ENCODE results near the gene ORAI2. TPM values are rescaled to one million over a fixed set of nuclear protein-coding genes. Genes with fewer than 3 reads are reported as not detected.

The ORAI2 gene
- total RNA-seq, 2 experiments from 2014 or later, result 59.5 to 61.9 TPM

DNA sequence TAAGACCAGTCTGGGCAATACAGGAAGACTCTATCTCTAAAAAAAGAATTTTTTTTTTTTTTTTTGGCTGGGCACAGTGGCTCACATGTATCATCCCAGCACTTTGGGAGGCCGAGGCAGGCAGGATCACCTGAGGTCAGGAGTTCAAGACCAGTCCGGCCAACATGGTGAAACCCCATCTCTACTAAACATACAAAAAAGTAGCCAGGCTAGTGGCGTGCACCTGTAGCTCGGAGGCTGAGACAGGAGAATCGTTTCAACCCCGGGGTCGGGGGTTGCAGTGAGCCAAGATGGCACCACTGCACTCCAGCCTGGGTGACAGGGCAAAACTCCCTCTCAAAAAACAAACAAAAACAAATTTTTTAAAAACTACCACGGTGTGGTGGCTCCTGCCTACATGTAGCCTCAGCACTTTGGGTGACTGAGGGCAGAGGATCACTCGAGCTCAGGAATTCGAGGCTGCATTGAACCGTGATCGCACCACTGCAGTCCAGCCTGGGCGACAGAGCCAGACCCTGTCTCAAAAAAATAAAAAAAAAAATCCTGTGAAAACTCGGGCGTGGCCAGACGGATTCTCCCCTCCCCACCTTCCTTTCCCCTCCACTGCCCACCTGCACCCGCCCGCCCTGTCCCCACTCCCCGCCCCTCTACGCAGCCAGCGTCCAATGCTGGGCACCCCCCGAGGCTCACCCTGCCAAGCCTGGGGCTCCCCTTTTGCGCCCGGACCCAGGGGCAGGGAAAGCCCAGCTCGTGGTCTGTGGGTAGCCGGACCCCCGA lies 745 bp upstream of the ORAI2 start:
- H3K9me3 Mint-ChIP-seq, result no peaks in the 10 kb centered on the region
- POLR2A ChIA-PET, result interaction anchor here (1.0 to 7.4 kb wide), 6 partner anchors 12 to 37 kb away, joined by 3 to 67 read pairs (median 5); partner anchors contain the start of gene ALKBH4
- peak overlapping the region; percentile 64 for H3K4me3 Mint-ChIP-seq
- H3K27me3 Mint-ChIP-seq, result no peaks in the 10 kb centered on the region
- peaks cover 63% of the 10 kb centered on the region for H3K4me1 Mint-ChIP-seq
- no peak for DNase-seq
- H3K36me3 Mint-ChIP-seq (ENCODE audit: low read depth), result peaks cover 30% of the 10 kb centered on the region
- CTCF ChIA-PET, result interaction anchor here (0.7 to 3.5 kb wide), 8 partner anchors 17 to 35 kb away, joined by 3 to 11 read pairs (median 4); no protein-coding TSS in a partner anchor
- peak overlapping the region; percentile 94 for H3K27ac Mint-ChIP-seq

DNA sequence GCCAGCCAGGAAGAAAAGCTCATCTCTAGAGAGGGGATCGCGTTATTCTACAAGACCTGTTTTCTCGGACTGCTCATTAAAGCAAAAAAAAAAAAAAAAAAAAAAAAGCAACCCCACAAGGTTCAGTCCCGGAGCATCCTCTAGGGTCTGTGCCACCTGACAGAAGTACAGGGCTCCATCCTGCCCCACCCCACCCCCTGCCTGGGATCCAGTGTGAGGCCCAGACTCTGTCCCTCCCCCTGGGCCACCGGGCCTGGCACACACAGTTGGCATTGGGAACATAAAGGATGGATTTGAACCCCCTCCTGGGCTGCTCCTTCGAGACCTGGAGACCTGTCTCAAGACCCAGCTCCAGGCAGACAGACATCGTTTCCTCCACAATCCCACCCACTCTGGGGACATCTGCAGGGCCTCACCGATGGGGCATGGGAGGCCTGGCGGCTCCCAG lies 688 bp downstream of the ORAI2 start:
- peaks cover 56% of the 10 kb centered on the region for H3K4me1 Mint-ChIP-seq
- no peaks in the 10 kb centered on the region for H3K27me3 Mint-ChIP-seq

DNA sequence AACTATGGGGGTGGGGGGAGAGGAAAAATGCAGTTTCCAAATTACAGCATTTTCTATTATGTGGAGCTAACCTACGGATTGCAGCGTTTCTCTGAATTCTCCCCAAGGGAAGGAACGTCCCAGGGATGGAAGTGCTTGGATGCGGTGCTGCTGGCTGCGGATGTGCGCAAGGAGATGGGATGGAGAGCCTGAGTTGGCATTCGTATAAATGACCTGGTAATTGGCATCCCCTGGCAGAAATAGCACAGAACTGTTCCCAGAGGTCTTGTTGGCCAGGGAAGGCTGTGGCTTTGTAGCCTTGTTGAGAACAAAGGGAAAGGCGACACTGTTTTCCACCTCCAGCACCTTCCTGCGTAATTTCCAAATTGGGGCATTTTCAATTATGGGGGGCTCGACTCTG lies 2.7 kb downstream of the ORAI2 start:
- Mint-ChIP-seq H3K4me3 (no peak overlapping the region), H3K4me1 (peaks cover 36% of the 10 kb centered on the region), H3K9me3 (no peaks in the 10 kb centered on the region), H3K27ac (no peak overlapping the region), H3K27me3 (no peaks in the 10 kb centered on the region), H3K36me3 (ENCODE audit: low read depth) (peaks cover 25% of the 10 kb centered on the region)
- DNase-seq, result no peak
- CTCF ChIA-PET, result interaction anchor here (0.6 to 3.7 kb wide), 2 partner anchors 25 to 818 kb away, joined by 3 to 22 read pairs; no protein-coding TSS in a partner anchor
- POLR2A ChIA-PET, result interaction anchor here (4.1 to 7.4 kb wide), 2 partner anchors 10 to 22 kb away, joined by 32 to 67 read pairs; no protein-coding TSS in a partner anchor

More for the DNA sequence above, 688 bp downstream of the ORAI2 start:
- Mint-ChIP-seq H3K9me3 (no peaks in the 10 kb centered on the region), H3K36me3 (ENCODE audit: low read depth) (peaks cover 30% of the 10 kb centered on the region), H3K27ac (peak overlapping the region; percentile 76), H3K4me3 (peak overlapping the region; percentile 74)
- ChIA-PET POLR2A (interaction anchor here (0.6 to 7.4 kb wide), 10 partner anchors 8 to 400 kb away, joined by 3 to 67 read pairs (median 4); no protein-coding TSS in a partner anchor), CTCF (interaction anchor here (0.6 to 3.7 kb wide), 8 partner anchors 16 to 156 kb away, joined by 3 to 22 read pairs (median 6); no protein-coding TSS in a partner anchor)
- peak; percentile 43 for DNase-seq

- POLR2A ChIA-PET, result interaction anchor here (1.2 to 1.5 kb wide), 2 partner anchors 14 to 28 kb away, joined by 3 to 4 read pairs; no protein-coding TSS in a partner anchor
Measured at GRCh38 chr7:102439963-102440795, 6.8 kb downstream of the ORAI2 start.

GRCh38 chr7:102444961-102445673 lies 11.7 kb downstream of the ORAI2 start:
- CTCF ChIA-PET, result interaction anchor here (0.7 to 1.7 kb wide), 2 partner anchors 19 to 902 kb away, joined by 3 to 4 read pairs; no protein-coding TSS in a partner anchor
- Mint-ChIP-seq H3K9me3 (no peaks in the 10 kb centered on the region), H3K36me3 (ENCODE audit: low read depth) (peaks cover 34% of the 10 kb centered on the region), H3K4me3 (no peak overlapping the region), H3K27ac (no peak overlapping the region), H3K27me3 (no peaks in the 10 kb centered on the region), H3K4me1 (peaks cover 4% of the 10 kb centered on the region)
- no peak for DNase-seq
- POLR2A ChIA-PET, result interaction anchor here (1.9 to 2.7 kb wide), 2 partner anchors 12 to 19 kb away, joined by 6 to 9 read pairs; partner anchors contain the start of gene ORAI2

More at GRCh38 chr7:102439963-102440795, 6.8 kb downstream of the ORAI2 start:
- CTCF ChIA-PET, result interaction anchor here (1.1 to 1.3 kb wide), 3 partner anchors 10 to 28 kb away, joined by 3 to 4 read pairs (median 3); no protein-coding TSS in a partner anchor
- peaks cover 11% of the 10 kb centered on the region for H3K4me1 Mint-ChIP-seq
- no peaks in the 10 kb centered on the region for H3K9me3 Mint-ChIP-seq
- no peaks in the 10 kb centered on the region for H3K27me3 Mint-ChIP-seq
- H3K36me3 Mint-ChIP-seq (ENCODE audit: low read depth), result peaks cover 35% of the 10 kb centered on the region
- DNase-seq, result no peak
- no peak overlapping the region for H3K4me3 Mint-ChIP-seq
- no peak overlapping the region for H3K27ac Mint-ChIP-seq

- no peaks in the 10 kb centered on the region for H3K27me3 Mint-ChIP-seq
- H3K4me3 Mint-ChIP-seq, result no peak overlapping the region
- peaks cover 37% of the 10 kb centered on the region for H3K36me3 Mint-ChIP-seq (ENCODE audit: low read depth)
- H3K9me3 Mint-ChIP-seq, result no peaks in the 10 kb centered on the region
- no peak for DNase-seq
- peak overlapping the region; percentile 47 for H3K27ac Mint-ChIP-seq
- POLR2A ChIA-PET, result interaction anchor here (2.7 kb wide), 1 partner anchor 19 kb away, joined by 9 read pairs; no protein-coding TSS in a partner anchor
- H3K4me1 Mint-ChIP-seq, result peaks cover 4% of the 10 kb centered on the region
- CTCF ChIA-PET, result interaction anchor here (1.7 kb wide), 1 partner anchor 19 kb away, joined by 4 read pairs; no protein-coding TSS in a partner anchor
Measured at GRCh38 chr7:102445674-102446071, 12.3 kb downstream of the ORAI2 start.

GRCh38 chr7:102446387-102447156 lies 13.2 kb downstream of the ORAI2 start:
- H3K4me3 Mint-ChIP-seq, result no peak overlapping the region
- no peak overlapping the region for H3K27ac Mint-ChIP-seq
- H3K9me3 Mint-ChIP-seq, result no peaks in the 10 kb centered on the region
- POLR2A ChIA-PET, result interaction anchor here (2.7 kb wide), 1 partner anchor 20 kb away, joined by 9 read pairs; no protein-coding TSS in a partner anchor
- no peak for DNase-seq
- H3K4me1 Mint-ChIP-seq, result peaks cover 4% of the 10 kb centered on the region
- CTCF ChIA-PET, result interaction anchor here (1.7 kb wide), 1 partner anchor 18 kb away, joined by 4 read pairs; no protein-coding TSS in a partner anchor
- peaks cover 36% of the 10 kb centered on the region for H3K36me3 Mint-ChIP-seq (ENCODE audit: low read depth)
- no peaks in the 10 kb centered on the region for H3K27me3 Mint-ChIP-seq

GRCh38 chr7:102447311-102447710 lies 13.9 kb downstream of the ORAI2 start:
- CTCF ChIA-PET, result no interaction called here
- no peaks in the 10 kb centered on the region for H3K9me3 Mint-ChIP-seq
- no peak overlapping the region for H3K27ac Mint-ChIP-seq
- H3K27me3 Mint-ChIP-seq, result no peaks in the 10 kb centered on the region
- peaks cover 28% of the 10 kb centered on the region for H3K36me3 Mint-ChIP-seq (ENCODE audit: low read depth)
- DNase-seq, result no peak
- peaks cover 4% of the 10 kb centered on the region for H3K4me1 Mint-ChIP-seq
- POLR2A ChIA-PET, result no interaction called here
- H3K4me3 Mint-ChIP-seq, result no peak overlapping the region

- H3K36me3 Mint-ChIP-seq (ENCODE audit: low read depth), result peaks cover 28% of the 10 kb centered on the region
- DNase-seq, result no peak
- H3K27me3 Mint-ChIP-seq, result no peaks in the 10 kb centered on the region
- ChIA-PET CTCF (interaction anchor here (1.5 to 3.2 kb wide), 3 partner anchors 16 to 39 kb away, joined by 7 to 30 read pairs (median 8); partner anchors contain the start of gene ORAI2), POLR2A (no interaction called here)
- no peaks in the 10 kb centered on the region for H3K9me3 Mint-ChIP-seq
- no peak overlapping the region for H3K27ac Mint-ChIP-seq
- no peaks in the 10 kb centered on the region for H3K4me1 Mint-ChIP-seq
- no peak overlapping the region for H3K4me3 Mint-ChIP-seq
Measured at GRCh38 chr7:102449136-102449535, 15.8 kb downstream of the ORAI2 start.

- H3K27me3 Mint-ChIP-seq, result no peaks in the 10 kb centered on the region
- H3K4me3 Mint-ChIP-seq, result no peak overlapping the region
- DNase-seq, result peak; percentile 48
- ChIA-PET POLR2A (interaction anchor here (0.6 to 1.1 kb wide), 2 partner anchors 24 to 34 kb away, joined by 3 to 7 read pairs; no protein-coding TSS in a partner anchor), CTCF (interaction anchor here (0.7 to 3.5 kb wide), 7 partner anchors 11 to 45 kb away, joined by 3 to 33 read pairs (median 8); partner anchors contain the start of gene ORAI2)
- peaks cover 23% of the 10 kb centered on the region for H3K36me3 Mint-ChIP-seq (ENCODE audit: low read depth)
- H3K4me1 Mint-ChIP-seq, result no peaks in the 10 kb centered on the region
- H3K9me3 Mint-ChIP-seq, result no peaks in the 10 kb centered on the region
- no peak overlapping the region for H3K27ac Mint-ChIP-seq
Measured at GRCh38 chr7:102450242-102450641, 16.9 kb downstream of the ORAI2 start.

DNA sequence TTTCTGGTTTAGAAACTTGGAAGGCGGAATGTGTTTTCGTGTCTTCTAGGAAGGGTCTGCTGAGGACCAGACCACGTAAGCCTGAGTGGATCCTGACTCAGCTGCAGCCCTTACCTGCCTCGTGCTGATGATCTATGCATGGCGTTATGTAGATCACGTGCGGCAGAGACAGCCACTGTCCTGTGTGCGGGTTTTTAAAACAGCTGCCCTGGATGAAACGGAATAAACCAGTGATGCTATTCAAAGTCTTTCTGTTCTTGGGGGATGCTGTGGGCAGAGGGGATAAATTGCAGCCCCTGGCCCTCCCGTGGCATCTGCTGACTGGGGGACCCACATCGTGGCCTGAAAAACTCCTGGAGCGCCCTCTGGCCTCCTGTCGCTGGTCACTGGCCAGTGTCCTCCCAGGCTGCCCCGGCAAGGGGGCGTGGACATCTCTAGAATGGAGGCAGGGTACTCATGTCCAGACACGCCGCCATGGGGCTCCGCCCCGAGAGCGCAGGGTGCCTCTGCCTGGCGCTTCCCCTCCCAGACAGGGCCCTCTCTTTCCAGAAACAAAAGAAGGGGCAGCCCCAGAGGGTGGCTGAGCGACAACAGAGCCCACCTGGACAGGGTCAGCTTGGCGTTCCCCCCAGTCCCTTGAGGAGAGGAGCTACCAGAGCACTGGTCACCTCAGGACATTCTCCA lies 18.1 kb downstream of the ORAI2 start:
- no peaks in the 10 kb centered on the region for H3K27me3 Mint-ChIP-seq
- ChIA-PET CTCF (interaction anchor here (1.9 to 3.5 kb wide), 2 partner anchors 36 to 46 kb away, joined by 8 to 33 read pairs; no protein-coding TSS in a partner anchor), POLR2A (no interaction called here)
- no peaks in the 10 kb centered on the region for H3K4me1 Mint-ChIP-seq
- DNase-seq, result no peak
- H3K9me3 Mint-ChIP-seq, result no peaks in the 10 kb centered on the region
- no peak overlapping the region for H3K4me3 Mint-ChIP-seq
- peaks cover 16% of the 10 kb centered on the region for H3K36me3 Mint-ChIP-seq (ENCODE audit: low read depth)
- H3K27ac Mint-ChIP-seq, result no peak overlapping the region

Measured in activated CD4-positive, alpha-beta memory T cell treated with anti-CD3 and anti-CD28 coated beads, Interleukin-2, amount 10 ng/mL, durations not matched to agents 7 days and 5 days (primary cell).